ENCODE results near the gene MASP1.
A peak's percentile ranks its signal among the peaks of the same experiment; 100 is the strongest.
"Not testable (repeated sequence)": the region's sequence is repeated elsewhere in the genome, so short reads cannot be mapped to it uniquely, and the experiment has no call there.

Gene MASP1

DNA sequence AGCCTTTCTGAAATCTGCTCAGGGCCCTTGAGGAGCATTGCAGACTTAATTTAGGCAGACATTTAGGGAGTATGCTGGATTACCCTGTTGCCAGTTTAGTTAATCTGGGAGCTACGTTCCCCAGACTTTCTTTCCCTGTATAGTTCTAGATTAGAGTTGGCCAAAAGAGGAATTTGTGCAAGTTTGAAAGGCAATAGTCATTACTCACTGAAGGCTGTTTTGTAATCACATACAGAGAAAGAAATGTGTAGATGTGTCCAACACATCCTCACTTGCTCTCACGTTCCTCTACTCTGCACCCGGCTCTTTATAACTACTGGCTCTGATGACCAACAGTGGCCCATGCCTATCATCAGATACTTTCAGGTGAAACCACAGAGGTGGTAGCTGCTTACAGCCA, 24.2 kb downstream of the MASP1 start:
- DNase-seq: no peak

DNA sequence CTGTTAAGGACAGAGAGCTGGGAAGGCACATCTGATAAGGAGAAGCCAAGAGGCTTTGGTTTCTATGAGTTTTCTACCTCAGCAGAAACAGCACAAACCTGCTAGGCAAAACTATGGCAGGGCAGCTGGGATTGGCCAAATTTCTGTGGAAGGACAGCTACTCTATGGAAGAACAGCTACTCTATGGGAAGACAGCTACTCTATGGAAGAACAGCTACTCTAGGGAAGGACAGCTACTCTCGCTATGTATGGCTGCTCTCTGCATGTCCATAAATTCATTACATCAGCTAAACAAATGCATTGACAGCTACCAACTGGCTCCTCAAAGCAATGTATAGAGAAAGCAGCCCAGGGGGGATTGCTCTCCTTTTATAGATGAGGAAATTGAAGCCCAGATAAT, 24.8 kb downstream of the MASP1 start:
- DNase-seq: no peak

DNA sequence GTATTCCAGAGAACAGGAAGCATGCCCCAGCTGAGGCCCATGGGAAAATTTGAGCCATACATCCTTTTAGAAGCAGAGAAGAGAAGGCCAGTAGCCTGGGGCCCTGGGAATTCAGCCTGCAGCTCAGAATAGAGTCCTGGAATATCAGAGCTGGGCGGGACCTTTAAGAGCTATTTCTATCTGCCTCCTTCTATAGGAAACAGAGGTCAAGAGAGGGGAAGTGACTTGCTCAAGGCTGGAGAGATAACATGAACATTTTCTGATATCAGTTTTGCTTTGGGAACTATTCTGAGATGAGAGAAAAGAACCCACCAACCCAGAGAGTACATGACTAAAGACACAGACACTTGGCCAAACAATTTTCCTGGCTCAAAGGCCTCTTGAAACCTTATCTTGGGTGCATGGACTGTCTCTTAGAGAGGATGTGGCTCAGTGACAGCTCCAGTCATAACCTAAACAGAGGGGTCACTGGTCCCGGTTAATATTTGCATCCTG, 26.0 kb downstream of the MASP1 start:
- DNase-seq: no peak

DNA sequence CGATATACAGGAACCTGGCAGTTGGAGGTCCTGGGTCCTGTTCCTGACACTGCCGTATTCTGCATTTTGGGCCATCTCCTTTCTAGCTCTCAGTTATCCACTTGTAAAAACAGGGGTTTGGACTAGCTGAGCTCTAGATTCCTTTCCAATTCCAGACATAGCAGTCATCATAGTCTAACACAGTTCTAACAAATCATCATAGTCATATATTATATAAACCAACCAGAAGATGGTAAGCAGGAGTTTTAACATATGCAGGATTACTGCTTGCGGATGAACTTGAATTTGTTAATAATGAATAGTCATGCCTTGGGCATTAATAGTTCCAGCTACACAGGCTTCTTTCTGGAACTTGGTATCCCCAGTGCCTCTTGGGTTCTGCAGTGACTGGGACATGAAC, 26.6 kb downstream of the MASP1 start:
- no peak for DNase-seq

DNA sequence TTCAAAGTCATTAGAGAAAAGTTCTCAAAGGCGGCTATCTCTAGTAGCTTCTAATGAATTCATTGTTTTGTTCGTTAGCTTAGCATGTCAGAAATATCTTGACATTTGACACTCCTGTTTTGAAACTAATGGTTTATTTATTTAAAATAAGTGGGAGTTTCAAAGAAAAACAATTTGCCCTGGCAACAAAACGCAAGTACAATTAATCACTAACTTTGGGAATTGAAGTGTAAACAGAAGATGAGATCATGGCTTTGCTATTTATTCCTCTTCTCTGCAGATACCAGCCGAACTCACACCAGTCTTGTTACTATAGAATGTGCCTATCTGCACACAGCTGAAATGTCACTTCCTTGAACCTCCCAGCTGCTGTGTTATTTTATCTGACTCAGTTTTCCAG, 27.5 kb downstream of the MASP1 start:
- DNase-seq: no peak

DNA sequence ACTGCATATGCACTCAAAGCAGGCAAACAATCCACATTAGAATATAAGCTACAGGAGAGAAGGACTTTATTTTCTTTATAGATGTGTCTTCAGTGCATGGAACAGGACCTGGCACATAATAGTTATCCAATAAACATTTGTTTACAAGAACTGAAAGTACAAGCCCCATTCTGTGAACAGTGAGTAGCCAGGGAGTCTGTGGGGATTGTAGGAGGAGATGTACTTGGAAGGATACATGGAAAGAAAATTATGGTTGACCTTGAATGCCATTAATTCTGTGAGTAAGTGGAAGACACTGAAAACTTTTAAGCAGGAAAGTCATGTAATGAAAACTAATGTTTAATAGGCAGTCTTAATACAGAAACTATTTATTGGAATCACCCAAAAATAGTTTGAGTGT, 28.3 kb downstream of the MASP1 start:
- DNase-seq: no peak

DNA sequence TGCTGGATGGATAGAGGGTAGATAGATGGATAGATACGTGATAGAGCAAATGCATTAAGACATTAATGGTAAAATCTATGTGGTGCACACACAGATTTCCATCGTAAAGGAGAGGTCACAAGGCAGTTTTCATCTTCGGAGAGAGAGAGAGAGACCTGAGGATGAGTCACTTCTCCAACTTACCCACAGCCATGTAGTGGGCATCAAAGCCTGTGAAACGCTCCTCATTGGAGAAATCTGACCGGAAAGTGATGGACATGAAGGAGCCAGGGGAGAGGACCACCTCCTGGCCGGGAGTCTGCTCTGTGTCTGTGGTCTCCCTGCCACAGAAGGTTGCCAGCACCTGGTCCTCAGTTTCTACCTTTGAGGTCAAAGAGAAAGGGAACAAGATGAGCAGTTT, 29.2 kb downstream of the MASP1 start:
- no peak for DNase-seq

DNA sequence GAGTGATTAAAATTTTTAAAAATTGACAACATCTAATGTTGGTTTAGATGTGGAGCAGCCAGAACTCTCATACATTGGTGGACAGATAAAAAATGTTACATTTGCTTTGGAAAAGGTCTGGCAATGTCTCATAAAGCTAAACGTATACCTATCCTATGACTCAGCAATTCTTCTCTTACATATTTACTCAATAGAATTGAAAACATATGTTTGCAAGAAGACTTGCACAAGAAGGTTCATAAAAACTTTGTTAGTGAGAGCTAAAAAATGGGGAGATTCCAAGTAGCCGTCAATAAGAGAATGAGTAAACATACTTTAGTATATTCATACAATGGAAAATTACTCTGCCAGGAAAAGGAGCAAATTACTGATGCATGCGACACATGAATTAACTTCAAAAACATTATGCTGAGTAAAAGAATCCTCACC, 30.0 kb downstream of the MASP1 start:
- DNase-seq: no peak

DNA sequence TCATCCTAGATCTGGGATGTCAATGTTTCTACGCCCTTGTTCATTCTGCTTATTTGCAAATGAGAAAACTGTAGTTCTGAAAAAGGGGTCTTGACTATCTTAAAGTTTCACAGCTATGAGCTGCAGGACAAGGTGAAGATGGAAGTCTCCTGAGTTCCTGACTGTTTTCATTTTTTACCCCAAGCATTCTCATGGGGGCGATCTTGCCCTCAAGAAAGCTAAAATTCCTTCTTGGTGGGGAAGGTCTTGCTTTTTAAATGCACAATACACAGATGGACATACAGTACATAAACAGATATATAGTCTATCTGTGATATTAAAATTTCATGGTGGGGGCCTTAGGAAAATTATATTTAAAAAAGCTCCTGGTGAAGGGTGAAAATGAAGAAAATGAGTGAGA, 32.4 kb downstream of the MASP1 start:
- no peak for DNase-seq

DNA sequence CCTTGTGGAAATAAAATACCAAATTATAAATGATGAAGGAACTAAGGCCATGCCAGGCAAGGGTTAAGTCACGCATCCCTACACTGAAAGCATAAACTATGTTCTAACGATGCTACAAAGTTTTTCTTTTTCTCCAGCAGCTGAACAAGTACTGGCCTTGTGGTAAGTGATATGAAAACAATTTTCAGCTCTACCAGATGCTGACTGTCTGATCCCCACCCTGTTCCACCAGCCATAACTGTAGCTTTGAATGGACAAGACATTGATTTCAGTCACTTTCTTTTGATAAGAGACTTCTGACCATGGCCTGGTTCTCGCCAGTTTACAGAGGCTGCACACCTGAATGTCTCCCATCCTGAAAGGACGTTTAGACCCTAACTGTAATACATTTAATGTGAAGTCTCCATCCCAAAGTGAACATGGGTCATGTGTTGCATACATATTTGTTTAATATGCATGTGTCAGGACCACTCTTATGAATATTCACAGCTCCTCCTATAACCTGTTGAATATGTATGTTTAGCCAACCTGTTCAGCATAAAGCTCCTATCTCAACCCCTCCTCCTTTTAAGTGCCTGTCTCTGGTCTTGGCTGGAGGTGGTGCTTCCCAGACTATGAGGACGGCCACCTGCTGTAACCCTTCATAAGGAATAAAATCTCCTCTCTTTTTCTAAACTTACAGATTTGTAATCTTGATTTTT, 33.4 kb downstream of the MASP1 start:
- DNase-seq: no peak

DNA sequence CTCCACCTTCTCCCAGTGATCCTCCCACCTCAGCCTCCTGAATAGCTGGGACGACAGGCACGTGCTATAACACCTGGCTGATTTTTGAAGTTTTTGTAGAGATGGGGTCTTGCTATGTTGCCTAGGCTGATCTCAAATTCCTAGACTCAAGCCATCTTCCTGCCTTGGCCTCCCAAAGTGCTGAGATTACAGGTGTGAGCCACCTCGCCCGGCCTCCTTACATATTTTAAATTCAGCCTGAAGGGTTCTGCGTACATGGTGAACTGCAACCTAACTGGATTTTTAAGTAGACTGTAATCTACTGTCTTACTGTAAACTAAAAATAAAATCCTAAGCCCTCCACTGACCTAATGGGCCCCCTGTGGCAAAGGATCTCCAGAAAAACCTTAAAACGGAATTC, 34.1 kb downstream of the MASP1 start:
- DNase-seq: no peak

DNA sequence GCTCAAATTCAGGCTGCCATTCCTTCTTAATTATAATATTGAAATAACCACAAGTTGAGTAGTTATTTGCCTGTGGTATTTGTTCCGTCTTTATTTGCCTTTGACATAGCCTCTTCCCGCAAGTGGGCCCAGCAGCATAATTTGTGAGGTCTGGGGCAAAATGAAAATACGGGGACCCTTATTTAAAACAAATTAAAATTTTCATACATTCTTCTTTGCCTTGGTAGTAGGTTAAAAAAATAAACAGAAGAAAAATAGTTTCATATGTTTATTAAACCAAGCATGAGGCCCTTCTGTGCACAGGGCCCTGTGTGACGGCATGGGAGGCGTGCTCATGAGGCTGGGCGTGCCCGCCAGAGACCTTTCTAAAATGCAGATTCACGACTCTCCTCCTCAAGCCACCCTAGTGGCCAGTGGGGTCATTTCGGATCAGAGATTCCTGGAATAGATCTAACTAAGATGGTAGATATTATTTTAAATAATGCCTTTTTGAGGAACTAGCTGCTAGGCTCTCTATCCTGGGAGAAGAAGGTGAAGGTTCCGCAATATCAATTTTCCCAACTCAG, 35.4 kb downstream of the MASP1 start:
- DNase-seq: no peak

DNA sequence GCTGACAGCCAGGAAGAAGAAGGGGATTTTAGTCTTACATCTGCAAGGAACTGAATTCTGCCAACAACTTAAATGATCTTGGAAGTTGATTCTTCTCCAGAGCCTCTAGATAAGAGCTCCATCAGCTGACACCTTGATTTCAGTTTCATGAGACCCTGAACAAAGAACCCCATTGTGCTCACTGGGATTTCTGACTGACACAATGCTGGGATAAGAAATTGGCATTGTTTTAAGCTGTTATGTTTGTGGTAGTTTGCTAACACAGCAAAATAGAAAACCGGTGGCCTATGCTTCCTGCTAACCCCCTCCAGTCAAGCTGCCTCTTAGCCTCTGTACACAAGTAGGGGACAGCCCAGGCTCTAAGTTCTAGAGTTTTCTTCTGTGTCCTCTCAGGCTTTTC, 36.2 kb downstream of the MASP1 start:
- peak in 6 of 51 donors; percentile 9 to 33 (median 25) for DNase-seq

DNA sequence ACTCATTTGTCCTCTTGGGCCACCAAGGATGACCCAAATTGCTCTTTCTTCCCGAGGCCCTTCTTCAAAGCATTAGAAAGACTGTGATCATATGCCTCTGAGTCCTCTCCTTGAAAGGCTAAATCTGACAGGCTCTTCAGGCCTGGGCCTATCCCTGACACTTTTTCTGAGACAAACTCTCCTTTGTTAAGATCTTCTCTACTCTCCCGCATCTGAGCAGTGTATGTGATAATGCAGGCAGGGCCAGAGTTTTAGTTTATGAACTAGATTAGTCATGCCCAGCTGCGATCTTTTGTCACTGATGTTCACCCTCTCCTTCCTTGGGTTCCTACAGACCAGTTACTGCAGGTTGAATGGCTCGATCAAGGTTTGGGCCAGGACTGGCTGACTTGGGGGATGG, 39.2 kb downstream of the MASP1 start:
- no peak for DNase-seq

DNA sequence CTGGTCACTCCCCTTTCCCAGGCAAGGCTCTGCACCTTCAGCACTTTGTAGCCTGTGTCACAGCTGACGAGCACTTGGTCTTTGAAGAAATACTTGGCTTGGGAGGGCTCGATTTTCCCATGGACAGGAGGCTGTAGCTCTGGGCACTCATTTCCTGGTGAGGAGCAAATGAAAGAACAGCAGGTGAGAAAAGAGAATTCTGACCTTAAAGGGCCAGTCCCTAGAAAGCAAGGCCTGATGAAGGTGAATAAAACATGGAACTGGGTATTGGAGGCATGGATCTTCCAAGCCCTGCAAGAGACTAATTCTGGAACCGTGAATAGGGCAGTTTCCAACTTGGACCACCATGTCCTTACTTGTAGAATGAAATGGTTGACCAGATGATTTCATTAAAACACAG, 39.9 kb downstream of the MASP1 start:
- DNase-seq: no peak

DNA sequence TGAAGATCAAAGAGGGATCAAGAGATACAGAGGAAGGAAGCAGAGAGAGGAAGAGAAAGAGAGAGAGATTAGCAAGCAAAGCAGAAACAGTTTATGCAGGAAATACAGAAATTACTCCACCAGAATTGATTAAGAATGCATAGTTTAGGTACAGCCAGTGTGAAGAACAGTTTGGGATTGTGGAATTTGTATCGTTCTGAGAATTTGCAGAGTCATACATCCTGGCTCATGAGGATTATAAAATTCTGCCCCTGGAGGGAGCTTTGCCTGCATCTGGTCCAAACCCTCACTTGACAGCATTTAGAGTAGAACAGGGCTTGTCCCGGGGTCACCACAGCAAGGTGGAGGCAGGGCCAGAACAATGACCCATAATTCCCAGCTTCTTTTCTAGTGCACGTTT, 44.1 kb downstream of the MASP1 start:
- no peak for DNase-seq

DNA sequence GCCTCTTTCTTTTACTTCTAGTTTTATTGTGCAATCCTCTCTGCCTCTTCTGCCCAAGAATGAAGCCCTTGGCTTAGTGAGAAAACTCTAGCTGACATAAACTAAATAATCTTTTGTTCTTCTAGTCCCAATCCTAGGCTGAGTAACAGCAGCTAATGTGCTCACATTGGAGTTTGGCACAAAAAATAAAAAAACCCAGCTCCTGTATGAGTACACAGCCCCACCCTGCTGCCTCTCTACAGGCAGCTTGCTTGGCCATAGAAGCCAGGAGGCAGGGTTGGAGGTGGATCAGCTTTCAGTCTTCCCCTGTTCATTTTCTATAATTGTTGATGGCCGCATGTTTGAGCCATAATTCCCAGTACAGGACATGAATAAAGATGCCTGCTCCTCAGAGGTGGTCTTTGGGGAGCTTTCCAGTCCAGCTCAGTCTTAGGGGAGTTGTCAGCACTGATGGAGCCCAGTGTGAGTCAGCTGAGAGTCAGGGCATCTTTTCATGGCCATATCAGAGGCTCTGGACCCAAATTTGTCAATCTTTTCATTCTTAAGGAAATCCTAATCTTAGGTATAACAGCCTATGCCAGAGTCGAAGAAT, 47.5 kb downstream of the MASP1 start:
- DNase-seq: no peak

DNA sequence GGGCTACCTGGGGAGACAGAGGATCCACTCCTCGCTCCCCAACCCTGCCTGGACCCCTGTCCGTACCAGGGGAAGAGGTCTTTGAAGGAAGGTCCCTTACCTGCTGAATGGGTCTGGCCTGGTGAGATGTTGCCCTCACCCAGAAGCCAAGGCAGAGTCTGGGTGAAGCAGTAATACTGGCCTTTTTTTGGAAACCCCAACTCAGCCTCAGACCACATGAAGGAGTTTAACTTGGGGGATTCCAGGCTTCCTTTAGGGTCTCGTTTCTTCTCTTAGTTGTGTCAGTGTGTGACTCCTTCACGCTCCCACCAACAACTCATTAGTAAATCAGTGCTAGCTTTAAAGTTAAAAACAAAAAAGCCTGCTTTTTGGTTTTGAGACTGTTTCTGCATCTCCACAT, 48.6 kb downstream of the MASP1 start:
- DNase-seq: no peak

DNA sequence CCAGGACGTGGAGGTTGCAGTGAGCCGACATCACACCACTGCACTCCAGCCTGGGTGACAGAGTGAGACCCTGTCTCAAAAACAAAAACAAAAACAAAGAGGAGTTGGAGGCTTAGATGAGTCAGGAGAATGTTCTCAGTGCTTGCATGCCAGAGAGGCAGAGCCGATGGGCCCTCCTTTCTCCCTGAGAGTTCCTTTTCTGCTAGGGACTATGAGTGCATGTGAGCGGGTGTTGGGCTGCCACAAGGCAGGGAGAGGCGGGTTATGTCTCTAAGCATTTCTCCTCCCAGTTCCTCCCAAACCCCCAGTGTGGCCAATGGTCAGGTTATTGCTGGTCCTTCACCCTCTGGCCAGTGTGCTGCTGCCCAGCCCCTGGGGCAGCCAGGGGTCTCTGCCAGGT, 49.1 kb downstream of the MASP1 start:
- no peak for DNase-seq

DNA sequence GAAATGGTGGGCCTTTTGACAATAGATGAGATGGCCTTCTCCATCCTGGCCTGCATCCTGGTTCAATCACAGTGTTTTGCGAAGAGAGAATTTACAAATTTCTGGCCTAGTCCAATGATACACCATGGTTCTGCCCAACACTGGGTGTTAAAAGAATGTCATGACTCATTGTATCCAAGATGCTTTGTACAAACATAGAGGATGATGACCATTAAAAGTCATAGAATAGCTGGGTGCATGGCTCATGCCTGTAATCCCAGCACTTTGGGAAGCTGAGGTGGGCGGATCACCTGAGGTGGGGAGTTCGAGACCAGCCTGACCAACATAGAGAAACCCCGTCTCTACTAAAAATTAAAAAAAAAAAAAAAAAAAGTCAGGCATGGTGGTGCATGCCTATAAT, 52.7 kb downstream of the MASP1 start:
- not testable (repeated sequence) for DNase-seq

DNA sequence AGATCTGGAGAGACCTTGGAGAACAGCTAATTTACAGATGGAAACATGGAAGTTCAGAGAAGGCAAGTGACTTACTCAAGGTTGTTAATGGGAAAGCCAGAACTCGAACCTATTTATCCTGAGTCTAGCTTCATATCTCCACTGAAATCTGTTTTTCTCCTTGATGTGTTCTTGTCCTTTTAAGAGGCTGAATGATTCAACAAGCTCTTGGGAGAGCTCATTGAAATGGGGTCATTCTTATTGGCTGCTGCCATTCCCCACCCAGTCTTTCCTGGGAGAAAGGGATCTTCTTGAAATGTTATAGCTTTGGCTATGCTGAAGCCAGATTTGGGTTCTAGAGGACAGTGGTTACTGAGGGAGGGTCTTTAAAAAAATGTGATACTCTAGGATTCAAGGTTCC, 53.3 kb downstream of the MASP1 start:
- DNase-seq: no peak

DNA sequence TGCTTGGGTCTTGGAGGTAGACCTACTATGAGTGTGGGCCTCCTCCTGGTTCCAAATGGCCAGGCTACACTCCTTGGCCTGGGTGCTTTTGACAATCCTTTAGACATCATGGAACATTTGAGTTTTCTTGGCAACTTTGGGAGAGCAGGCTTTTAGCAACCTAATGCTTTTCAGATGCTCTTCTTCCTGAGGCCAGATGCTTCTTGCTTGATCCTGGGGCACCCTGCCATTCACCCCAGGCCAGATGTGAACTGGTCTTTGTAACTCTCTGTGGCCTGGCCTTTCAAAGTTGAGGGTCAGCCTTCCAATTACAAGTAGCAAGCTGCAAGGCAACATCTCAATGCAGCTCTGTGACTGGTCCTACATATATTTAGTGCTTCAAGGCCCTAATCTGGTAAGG, 53.8 kb downstream of the MASP1 start:
- no peak for DNase-seq

DNA sequence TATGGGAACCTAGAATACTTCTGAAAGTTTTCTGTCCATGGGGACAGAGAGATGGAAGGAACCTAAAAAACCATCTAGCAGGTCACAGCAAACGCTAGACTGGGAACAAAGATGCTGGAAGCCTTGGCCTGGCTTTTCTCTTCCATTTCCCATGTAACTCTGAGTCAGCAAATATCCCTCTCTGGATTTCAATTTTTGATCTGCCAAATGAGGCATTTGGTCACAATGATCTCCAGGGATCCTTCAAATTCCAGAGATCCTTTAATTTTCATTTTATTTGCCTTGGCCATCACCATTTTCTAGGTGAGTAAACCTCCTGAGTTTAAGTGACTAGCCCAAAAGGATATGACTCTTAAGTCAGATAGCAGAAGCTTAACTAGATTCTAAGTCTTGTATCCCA, 54.6 kb downstream of the MASP1 start:
- no peak for DNase-seq

Measured in hypothalamus (tissue), 51 donors.